Measurements from ENCODE around the gene TTC32. TPM values are rescaled to one million over a fixed set of nuclear protein-coding genes. Genes with fewer than 3 reads are reported as not detected.

Gene TTC32
- total RNA-seq, 1 experiment from 2014 or later: 9.9 TPM

- no peak for TF ChIP-seq ZBTB43 (CRISPR knock-in tag; IDR thresholded peaks at IDR 0.05)
- no peak for TF ChIP-seq ZSCAN18 (CRISPR knock-in tag; IDR thresholded peaks at IDR 0.05)
- TF ChIP-seq ZNF396 (CRISPR knock-in tag; IDR thresholded peaks at IDR 0.05; ENCODE audit: borderline replicate concordance): no peak
- no peak for TF ChIP-seq CDX4 (CRISPR knock-in tag; IDR thresholded peaks at IDR 0.05; ENCODE audit: borderline replicate concordance)
Observed at GRCh38 chr2:19865151-19865550, 36.6 kb downstream of the TTC32 start (continued).

GRCh38 chr2:19864381-19864780, 37.4 kb downstream of the TTC32 start:
- CTCF ChIA-PET: interaction anchor here (0.7 to 3.2 kb wide), 6 partner anchors 160 to 1477 kb away, joined by 3 to 14 read pairs (median 9); partner anchors contain the start of gene OSR1

More at GRCh38 chr2:19864381-19864780, 37.4 kb downstream of the TTC32 start:
- Mint-ChIP-seq H3K27me3 (ENCODE audit: low read depth) (peaks cover 28% of the 10 kb centered on the region), H3K9me3 (no peaks in the 10 kb centered on the region), H3K36me3 (no peaks in the 10 kb centered on the region), H3K27ac (no peak overlapping the region), H3K4me3 (no peak overlapping the region), H3K4me1 (peaks cover 13% of the 10 kb centered on the region; the same call in 1 of the 2 replicates)
- POLR2A ChIA-PET: no interaction called here
- DNase-seq (ENCODE audit: low spot score) (no peak), ATAC-seq (no peak)
- TF ChIP-seq NR1H2 (CRISPR knock-in tag; IDR thresholded peaks at IDR 0.05): no peak
- TF ChIP-seq EMX1 (CRISPR knock-in tag; IDR thresholded peaks at IDR 0.05): no peak
- no peak for TF ChIP-seq ZNF423 (CRISPR knock-in tag; IDR thresholded peaks at IDR 0.05)
- TF ChIP-seq MAX (CRISPR knock-in tag; IDR thresholded peaks at IDR 0.05): no peak
- TF ChIP-seq ATF1 (CRISPR knock-in tag; IDR thresholded peaks at IDR 0.05): no peak
- TF ChIP-seq ZNF219 (CRISPR knock-in tag; IDR thresholded peaks at IDR 0.05; ENCODE audit: borderline replicate concordance): no peak
- TF ChIP-seq NR2C2 (CRISPR knock-in tag; IDR thresholded peaks at IDR 0.05): no peak
- TF ChIP-seq MLX (CRISPR knock-in tag; IDR thresholded peaks at IDR 0.05): no peak
- no peak for TF ChIP-seq ZNF512 (CRISPR knock-in tag; IDR thresholded peaks at IDR 0.05; ENCODE audit: borderline replicate concordance)
- no peak for TF ChIP-seq CREB1 (CRISPR knock-in tag; IDR thresholded peaks at IDR 0.05)
- TF ChIP-seq NFE2L1 (CRISPR knock-in tag; IDR thresholded peaks at IDR 0.05): no peak
- TF ChIP-seq ZNF232 (CRISPR knock-in tag; IDR thresholded peaks at IDR 0.05): no peak
- no peak for TF ChIP-seq TEAD4 (CRISPR knock-in tag; IDR thresholded peaks at IDR 0.05)
- no peak for TF ChIP-seq JAZF1 (CRISPR knock-in tag; IDR thresholded peaks at IDR 0.05)
- TF ChIP-seq ESRRA (CRISPR knock-in tag; IDR thresholded peaks at IDR 0.05; ENCODE audit: borderline replicate concordance): no peak
- TF ChIP-seq CREM (CRISPR knock-in tag; IDR thresholded peaks at IDR 0.05): no peak
- TF ChIP-seq ZBTB21 (CRISPR knock-in tag; IDR thresholded peaks at IDR 0.05; ENCODE audit: borderline replicate concordance): no peak
- TF ChIP-seq CDX4 (CRISPR knock-in tag; IDR thresholded peaks at IDR 0.05; ENCODE audit: borderline replicate concordance): no peak
- no peak for TF ChIP-seq OVOL2 (CRISPR knock-in tag; IDR thresholded peaks at IDR 0.05; ENCODE audit: borderline replicate concordance)
- no peak for TF ChIP-seq SMAD3 (CRISPR knock-in tag; IDR thresholded peaks at IDR 0.05; ENCODE audit: borderline replicate concordance)
